GM06990 (cell line): Measurements from ENCODE around the gene PBX3.

Experiments used
- DNase-seq: peaks from one replicate; pipeline ENCODE4 v3.0.0-alpha.2; 2011; ENCODE audit not compliant: insufficient read length; ENCODE audit errors: extremely low read depth
- H3K27me3 ChIP-seq: replicated peaks from 2 replicates; pipeline ENCODE4 v1.6.0; 2011; ENCODE audit warnings: low read length; ENCODE audit not compliant: control insufficient read depth, insufficient read depth
- H3K36me3 ChIP-seq: 2 replicates; pipeline ENCODE4 v1.5.1; 2011; ENCODE audit warnings: low read length; ENCODE audit not compliant: control insufficient read depth, insufficient read depth
- H3K4me3 ChIP-seq: replicated peaks from 2 replicates; pipeline ENCODE4 v1.5.1; 2011; ENCODE audit warnings: low read depth, mild to moderate bottlenecking, control low read depth, low read length
- CTCF ChIP-seq: IDR thresholded peaks from 2 replicates; pipeline ENCODE4 v1.5.1; 2011; ENCODE audit warnings: low read length, control low read depth, mild to moderate bottlenecking, inconsistent platforms; ENCODE audit not compliant: insufficient read depth, poor library complexity, severe bottlenecking

Gene PBX3

DNA sequence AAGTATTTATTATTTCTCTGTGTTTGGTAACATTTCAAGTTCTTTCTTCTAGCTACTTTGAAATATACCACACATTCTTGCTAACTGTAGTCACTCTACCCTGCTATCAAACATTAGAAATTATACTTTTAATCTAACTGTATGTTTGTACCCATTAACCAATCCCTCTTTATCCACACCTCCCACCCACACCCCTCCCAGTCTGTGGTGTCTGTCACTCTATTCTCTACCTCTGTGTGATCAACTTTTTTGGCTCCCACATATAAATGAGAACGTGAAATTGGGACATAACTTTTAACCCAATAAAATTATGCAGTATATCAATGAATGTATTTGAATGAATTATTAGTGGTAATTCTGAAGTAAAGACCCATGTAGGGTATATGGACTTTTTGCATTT lies 79.7 kb downstream of the PBX3 start:
- Histone ChIP-seq H3K36me3 (no peaks in the 10 kb centered on the region), H3K27me3 (no peaks in the 10 kb centered on the region), H3K4me3 (no peak overlapping the region)
- TF ChIP-seq CTCF, result no peak
- no peak for DNase-seq

GRCh38 chr9:125829743-125830142 lies 82.6 kb downstream of the PBX3 start:
- no peak for TF ChIP-seq CTCF
- peak; percentile 60 for DNase-seq
- Histone ChIP-seq H3K36me3 (no peaks in the 10 kb centered on the region), H3K4me3 (peak overlapping the region; percentile 58), H3K27me3 (no peaks in the 10 kb centered on the region)

- H3K4me3 ChIP-seq, result no peak overlapping the region
- DNase-seq, result no peak
- no peaks in the 10 kb centered on the region for H3K36me3 ChIP-seq
- TF ChIP-seq CTCF, result no peak
- no peaks in the 10 kb centered on the region for H3K27me3 ChIP-seq
Observed at GRCh38 chr9:125831054-125831453, 83.9 kb downstream of the PBX3 start.

- DNase-seq, result no peak
- H3K4me3 ChIP-seq, result no peak overlapping the region
- H3K36me3 ChIP-seq, result no peaks in the 10 kb centered on the region
- no peaks in the 10 kb centered on the region for H3K27me3 ChIP-seq
- no peak for TF ChIP-seq CTCF
Observed at GRCh38 chr9:125831616-125832015, 84.4 kb downstream of the PBX3 start.

- no peak for TF ChIP-seq CTCF
- no peaks in the 10 kb centered on the region for H3K27me3 ChIP-seq
- DNase-seq, result no peak
- H3K36me3 ChIP-seq, result no peaks in the 10 kb centered on the region
- no peak overlapping the region for H3K4me3 ChIP-seq
Observed at GRCh38 chr9:125835655-125836054, 88.5 kb downstream of the PBX3 start.

DNA sequence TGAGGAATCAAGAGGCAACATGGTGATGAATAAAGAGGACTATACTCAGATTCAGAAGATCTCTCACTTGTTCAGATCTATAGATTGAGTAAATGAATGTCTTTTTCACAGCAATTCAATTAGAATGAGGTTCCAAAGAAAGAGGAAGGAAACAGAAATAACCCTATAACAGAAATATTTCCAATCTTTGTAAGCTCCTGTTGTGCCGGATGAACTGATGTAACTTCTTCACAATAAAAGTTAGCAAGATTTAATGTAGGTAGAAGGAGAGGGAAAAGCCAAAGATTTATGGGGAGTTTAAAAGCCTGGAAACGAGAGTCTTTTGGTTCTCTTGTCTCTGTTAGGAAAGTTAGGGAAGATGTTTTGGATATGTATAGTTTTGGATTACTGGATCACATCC lies 92.1 kb downstream of the PBX3 start:
- Histone ChIP-seq H3K36me3 (no peaks in the 10 kb centered on the region), H3K27me3 (no peaks in the 10 kb centered on the region), H3K4me3 (no peak overlapping the region)
- DNase-seq, result no peak
- TF ChIP-seq CTCF, result no peak
